Uterus (tissue), 2 donors: ENCODE results near the gene MAP6D1.

Experiments
- CTCF ChIP-seq, 4 experiments: fragments of 200-600 bp in 2 of 4; fragments of 450-650 bp in 2 of 4; sonication (generic) in 2 of 4; IDR thresholded peaks; one replicate each; pipeline ENCODE4 v1.5.1; 2016 to 2019; ENCODE audit warnings: antibody characterized with exemption in 4 of 4, mild to moderate bottlenecking in 2 of 4, moderate library complexity in 1 of 4
- POLR2A ChIP-seq, 2 donors: fragments of 450-650 bp; IDR thresholded peaks; one replicate each; pipeline ENCODE4 v1.6.1; 2016; ENCODE audit warnings: antibody characterized with exemption in 2 of 2, mild to moderate bottlenecking in 1 of 2, moderate library complexity in 1 of 2

DNA sequence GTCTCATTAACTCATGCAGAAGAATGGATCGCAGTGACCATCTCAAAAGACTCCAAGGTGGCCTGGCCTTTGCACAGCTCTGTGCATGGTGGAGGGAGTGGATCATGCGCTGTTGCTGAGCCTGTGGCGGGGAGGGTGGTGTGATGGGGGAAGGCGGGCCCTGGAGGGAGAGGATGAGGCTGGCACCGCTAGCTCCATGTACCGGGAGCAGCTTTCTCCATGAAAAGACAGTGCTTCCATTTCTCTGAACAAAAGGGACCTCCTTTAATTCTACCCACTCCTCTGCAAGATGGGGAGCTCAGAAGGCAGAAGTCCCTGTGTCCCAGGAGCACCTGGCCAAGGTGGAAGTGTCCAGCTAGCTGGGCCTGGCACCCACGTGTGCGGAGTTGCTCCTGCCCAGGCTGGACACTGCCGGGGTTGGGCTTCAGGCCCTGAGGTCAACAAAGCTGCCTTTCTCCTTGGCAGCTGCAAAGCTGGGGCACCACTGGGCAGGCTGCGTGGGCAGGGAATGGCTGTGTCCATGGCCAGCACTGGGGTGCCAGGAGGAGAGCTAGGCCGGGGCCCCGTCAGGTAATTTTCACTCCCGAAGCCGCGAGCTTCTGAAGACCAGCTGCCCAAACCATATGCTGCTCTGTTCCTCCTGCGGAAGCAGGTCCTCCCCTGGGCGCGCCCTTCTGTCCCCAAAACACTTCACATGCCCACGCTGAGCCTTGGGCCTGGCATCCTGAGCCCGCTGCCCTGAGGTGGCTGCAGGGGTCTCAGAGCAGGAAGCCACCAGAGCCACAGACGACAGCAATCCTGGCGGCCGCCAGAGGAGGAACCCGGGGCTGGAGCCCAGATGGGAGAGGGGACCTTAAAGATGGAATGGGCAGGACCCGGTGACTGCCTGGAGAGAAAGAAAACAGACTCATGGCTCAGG lies 6.4 kb downstream of the MAP6D1 start:
- TF ChIP-seq POLR2A (IDR thresholded peaks at IDR 0.05) (no peak), CTCF (IDR thresholded peaks at IDR 0.05) (no peak)
